Endometrium (tissue), 2 donors: ENCODE measurements around the gene GMDS.
A peak's percentile ranks its signal among the peaks of the same experiment; 100 is the strongest.

Source experiments
- FAIRE-seq: peaks from 2 replicates; lab custom pipeline; 2012; peaks lifted over from hg19 to GRCh38; lab: Jason Lieb, UNC
- donor health status: control.
- donor health status: control.

The GMDS gene

DNA sequence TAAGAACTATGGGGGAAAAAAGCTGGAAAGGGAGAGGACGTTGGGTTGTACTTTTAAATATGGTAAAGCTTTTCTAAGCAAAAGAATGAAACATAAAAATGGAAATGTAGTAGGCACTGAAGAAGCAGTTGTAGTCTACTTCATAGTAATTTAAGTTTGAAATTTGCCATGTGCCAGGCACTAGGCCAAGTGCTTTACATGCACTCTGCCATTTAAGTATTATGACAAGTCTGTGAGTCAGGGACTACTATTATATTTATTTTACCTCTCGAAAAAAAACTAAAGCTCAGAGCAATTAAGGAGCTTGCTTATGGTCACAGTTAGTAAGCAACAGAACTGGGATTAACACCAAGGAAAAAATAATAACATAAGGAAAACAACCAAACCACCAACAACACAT is 257.8 kb downstream of the GMDS start:
- no peak for FAIRE-seq

DNA sequence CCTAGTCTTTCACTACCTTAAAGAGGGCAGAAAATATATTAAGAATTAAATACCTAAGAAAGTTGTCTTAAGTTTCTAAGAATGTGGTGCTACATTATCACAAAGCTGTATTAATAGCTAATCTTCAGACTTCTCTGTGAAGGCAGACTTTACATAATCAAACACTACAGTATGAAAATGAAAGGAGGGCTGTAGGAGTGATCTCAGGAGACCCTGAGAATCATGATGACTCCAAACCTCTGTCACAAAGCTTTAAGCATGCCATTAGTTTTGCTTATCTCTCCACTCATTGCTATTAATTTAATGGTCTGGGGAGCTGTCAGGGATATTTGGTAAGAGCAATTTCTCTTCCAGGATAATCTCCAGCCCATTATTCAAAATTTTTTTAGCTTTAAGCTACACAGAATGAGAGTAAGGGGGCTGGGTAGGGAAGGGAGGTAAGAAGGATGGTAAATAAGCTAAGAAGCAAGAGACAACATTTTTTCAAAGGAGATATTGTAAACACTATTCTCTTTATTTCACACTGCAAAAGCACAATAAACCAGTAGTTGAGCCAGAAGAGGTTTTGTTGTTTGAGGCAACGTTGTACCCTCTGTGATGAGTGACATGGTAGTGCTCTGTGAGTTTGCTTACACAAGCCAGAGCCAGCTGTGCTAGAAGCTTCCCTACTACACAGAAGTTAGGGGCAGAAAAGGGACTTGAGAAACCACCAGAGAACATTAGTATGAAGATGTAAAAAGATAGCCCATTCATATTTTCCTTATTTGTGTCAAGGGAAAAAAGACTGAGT is 258.8 kb downstream of the GMDS start:
- FAIRE-seq: no peak

GRCh38 chr6:1984346-1984994 is 260.9 kb downstream of the GMDS start:
- no peak for FAIRE-seq

GRCh38 chr6:1983850-1984249 is 261.6 kb downstream of the GMDS start:
- no peak for FAIRE-seq

DNA sequence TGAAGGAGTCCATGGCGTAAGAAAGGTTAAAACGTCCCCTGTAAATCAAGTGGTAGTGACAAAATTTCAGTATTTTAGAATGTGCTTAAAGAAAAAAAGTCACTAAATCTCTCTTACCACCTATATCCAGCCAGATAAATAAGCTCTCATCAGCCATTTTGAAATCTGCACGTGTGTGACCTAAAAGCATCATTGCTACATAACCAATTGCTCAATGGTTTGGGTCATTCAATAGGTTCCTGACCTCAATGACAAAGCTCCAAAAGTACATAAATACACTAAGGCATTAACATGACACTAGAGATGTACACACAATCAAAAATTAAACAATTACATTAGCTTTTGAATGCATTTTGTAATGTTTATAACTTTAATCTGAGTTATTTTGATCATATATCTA is 272.4 kb downstream of the GMDS start:
- FAIRE-seq: no peak

DNA sequence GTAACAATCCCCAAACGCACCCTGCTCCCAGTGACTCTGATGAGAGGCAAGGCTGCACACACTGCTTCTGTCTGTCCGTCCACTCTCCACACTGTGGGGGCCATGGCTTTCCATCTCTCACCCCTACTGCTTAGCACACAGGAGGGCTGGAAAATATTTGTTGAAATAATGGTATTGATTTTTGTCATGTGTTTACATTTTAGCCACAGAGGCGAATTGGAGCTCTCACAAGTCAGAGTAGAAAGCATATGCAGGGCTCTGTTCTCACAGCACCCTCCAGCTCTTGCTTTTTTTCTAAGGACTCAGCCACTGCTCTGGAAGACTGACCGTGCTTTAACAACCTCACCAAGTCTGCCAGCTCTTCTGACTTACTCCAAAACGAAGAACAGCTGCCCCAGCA is 273.8 kb downstream of the GMDS start:
- no peak for FAIRE-seq

GRCh38 chr6:1970151-1970561 is 275.2 kb downstream of the GMDS start:
- FAIRE-seq: peak; percentile 86

DNA sequence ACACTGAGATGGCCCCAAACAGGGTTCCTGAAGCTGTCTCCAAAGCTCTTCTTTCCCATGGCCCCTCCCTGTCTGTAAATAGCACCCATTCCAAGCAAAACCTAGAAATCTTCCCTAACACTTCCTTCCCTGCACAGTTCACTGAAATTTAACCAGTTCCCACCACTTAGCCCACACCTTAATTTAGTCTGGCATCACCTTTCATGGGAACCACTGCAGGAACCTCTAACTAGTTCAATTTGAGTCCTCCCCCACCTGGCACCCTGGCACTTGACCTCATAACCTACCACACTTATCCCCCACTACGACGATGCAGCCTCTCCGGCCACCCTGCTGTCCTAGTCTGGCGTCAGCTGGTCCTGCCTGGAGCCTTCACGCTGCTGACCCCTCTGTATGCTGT is 278.7 kb downstream of the GMDS start:
- FAIRE-seq: no peak

DNA sequence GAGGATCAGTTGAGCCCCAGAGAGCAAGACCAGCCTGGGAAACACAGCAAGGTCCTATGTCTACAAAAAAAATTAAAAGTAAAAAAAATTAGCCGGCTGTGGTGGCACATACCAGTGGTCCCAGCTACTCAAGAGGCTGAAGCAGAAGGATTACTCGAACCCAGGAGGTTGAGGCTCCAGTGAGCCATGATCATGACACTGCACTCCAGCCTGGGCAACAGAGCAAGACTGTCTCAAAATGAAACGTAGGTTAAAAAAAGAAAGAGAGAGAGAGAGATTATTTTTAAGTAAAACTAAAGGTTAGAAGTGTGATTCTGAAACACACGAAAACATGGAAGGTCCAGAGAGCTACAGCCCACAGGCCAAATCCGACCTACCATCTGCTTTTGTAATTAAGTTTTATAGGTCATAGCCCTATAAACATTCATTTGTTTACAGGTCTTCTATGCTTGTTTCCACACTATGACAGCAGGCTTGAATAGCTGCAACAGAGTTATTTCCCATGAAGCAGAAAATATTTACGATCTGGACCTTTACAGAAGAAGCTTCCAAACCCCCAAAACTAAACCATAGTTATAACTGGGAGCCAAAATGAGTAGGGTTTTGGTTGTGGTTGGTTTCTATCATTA is 279.7 kb downstream of the GMDS start:
- FAIRE-seq: peak; percentile 53

DNA sequence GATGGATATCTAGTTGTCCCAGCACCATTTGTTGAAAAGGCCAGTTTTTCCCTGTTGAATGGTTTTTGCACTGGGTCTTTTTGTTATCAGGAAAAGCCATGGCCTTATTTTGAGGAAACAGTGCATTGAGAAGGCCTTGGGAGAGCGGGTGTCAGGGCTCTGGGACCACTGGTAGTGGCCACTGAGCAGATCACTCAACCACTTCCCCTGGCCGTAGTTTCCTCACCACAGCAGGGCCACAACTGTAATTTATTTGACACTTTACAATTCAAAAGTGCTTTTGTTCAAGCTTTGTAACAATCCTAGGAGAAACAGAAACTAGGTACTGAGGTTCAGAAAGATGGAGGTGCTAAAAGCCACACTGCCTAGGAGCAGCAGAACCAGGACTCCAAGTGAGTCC is 281.8 kb downstream of the GMDS start:
- no peak for FAIRE-seq

DNA sequence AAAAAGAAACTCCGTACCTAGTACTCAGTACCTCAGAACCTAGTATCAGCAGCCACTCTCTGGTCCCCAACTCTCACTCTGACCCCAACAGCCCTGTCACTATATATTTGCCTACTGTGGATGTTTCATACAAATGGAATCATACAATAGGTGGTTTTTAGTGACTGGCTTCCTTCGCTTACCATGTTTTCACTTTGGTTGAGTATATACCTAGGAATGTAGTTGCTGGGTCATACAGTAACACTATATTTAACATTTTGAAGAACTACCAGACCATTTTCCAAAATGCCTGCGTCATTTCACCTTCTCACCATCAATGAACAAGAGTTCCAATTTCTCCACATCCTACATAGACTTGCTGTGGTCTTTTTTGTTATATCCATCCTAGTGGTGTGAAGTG is 283.2 kb downstream of the GMDS start:
- FAIRE-seq: no peak

DNA sequence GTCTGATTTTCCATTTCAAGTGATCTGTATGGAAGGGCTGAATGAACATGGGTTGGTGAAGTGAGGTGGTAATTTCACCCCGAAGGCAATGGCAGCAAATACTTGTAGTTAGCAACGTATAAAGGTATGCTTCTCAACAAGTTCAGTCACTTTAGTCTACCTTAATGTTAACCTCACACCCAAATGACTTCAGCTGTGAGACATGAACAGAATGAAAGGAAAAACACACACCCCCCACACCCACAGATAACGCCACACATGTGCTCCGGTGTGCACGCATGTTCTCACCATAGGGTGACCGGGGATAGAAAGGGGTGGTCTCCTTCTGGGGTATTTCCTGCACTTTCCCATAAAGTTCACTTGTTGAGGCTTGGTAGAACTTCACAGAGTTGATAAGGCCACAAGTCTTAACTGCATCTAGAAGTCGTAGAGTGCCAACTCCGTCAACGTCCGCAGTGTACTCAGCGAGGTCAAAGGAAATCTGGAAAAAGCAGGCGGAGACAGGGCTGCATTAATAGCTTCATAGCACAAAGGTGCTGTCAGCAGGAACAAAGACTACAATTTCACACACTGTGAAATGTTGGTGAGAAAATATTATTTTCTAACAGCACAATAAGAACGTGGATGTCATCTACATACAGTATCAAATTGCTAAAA is 284.8 kb downstream of the GMDS start:
- FAIRE-seq: no peak

GRCh38 chr6:1958257-1958656 is 287.1 kb downstream of the GMDS start:
- FAIRE-seq: no peak

DNA sequence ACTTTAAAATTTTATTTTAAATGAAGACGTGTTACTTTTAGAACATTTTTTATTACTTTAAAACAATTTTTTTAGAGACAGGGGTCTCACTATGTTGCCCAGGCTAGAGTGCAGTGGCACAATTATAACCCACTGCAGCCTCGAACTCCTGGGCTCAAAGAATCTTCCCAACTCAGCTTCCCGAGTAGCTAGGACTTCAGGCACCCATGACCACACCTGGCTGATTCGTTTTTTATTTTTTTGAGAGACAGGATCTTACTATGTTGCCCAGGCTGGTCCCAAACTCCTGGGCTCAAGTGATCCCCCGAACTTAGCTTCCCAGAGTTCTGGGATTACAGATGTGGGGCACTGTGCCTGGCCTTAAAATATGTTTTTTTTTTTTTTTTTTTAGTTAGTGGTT is 287.7 kb downstream of the GMDS start:
- FAIRE-seq: no peak

- no peak for FAIRE-seq
These were observed 292.6 kb downstream of the GMDS start for GRCh38 chr6:1952740-1953360.

GRCh38 chr6:1950631-1951030 is 294.8 kb downstream of the GMDS start:
- no peak for FAIRE-seq

- no peak for FAIRE-seq
These were observed 295.9 kb downstream of the GMDS start for GRCh38 chr6:1949538-1949937.

DNA sequence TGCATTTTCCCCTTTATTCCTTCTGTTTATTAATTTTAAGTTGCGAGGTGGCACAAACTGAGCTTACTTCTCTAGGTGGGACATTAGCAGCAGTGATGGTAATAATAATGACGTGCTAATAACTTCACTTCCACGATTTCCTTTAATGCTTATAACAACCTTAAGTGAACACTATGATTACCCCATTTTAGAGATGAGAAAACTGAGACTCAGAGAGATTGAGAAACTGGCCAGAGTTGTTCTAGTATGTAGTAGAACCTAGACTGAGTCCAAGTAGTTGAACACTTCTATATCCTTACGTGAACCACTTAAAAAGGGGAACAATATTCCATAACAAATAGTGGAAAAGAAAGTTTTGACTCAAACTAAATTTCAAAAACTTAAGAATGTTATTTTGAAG is 297.5 kb downstream of the GMDS start:
- no peak for FAIRE-seq

- no peak for FAIRE-seq
These were observed 298.8 kb downstream of the GMDS start for GRCh38 chr6:1946583-1946982.

GRCh38 chr6:1945235-1945832 is 300.1 kb downstream of the GMDS start:
- FAIRE-seq: no peak

GRCh38 chr6:1942834-1943233 is 302.6 kb downstream of the GMDS start:
- FAIRE-seq: no peak

DNA sequence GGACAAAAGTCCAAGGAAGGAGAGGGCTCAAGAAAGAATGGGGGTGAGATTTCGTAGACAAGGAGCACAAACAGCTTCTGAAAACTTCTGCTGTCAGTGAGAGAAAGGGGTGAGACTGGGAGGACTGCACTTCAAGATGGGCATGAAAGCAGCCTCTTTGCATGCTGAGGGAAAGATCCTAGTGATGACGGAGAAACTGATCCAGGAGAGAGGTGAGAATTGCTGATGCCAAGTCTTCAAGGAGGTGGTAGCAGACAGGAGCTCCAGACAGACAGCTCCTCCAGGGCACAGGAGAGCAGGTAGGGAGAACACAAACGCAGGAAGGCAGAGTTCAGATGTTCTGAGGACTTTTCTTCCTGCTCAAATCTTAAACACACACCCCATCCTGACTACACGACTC is 303.9 kb downstream of the GMDS start:
- FAIRE-seq: no peak
